Activated T-helper 17 cell treated with anti-CD3 and anti-CD28 coated beads, Interleukin-2, amount 50 U/mL, for 72 hours (primary cell): Measurements from ENCODE around the gene RAB11A. TPM values are rescaled to one million over a fixed set of nuclear protein-coding genes. Genes with fewer than 3 reads are reported as not detected.

Experiments
- ATAC-seq: fragments of 150-1000 bp; cut with Tn5 transposase; replicated peaks from 2 replicates; pipeline ENCODE4 v1.10.0; 2021; ENCODE audit warnings: mild to moderate bottlenecking, moderate library complexity
- H3K27ac Mint-ChIP-seq: one replicate; pipeline ENCODE4 v1.8.0; 2022; ENCODE audit warnings: mixed read lengths
- H3K27me3 Mint-ChIP-seq: one replicate; pipeline ENCODE4 v1.8.0; 2022; ENCODE audit warnings: mixed read lengths
- H3K36me3 Mint-ChIP-seq: one replicate; pipeline ENCODE4 v1.8.0; 2022; ENCODE audit warnings: low read depth, mild to moderate bottlenecking, mixed read lengths
- H3K4me1 Mint-ChIP-seq: one replicate; pipeline ENCODE4 v1.8.0; 2022; ENCODE audit warnings: mixed read lengths
- H3K4me3 Mint-ChIP-seq: one replicate; pipeline ENCODE4 v1.8.0; 2022; ENCODE audit warnings: mild to moderate bottlenecking, mixed read lengths
- H3K9me3 Mint-ChIP-seq: one replicate; pipeline ENCODE4 v1.8.0; 2022; ENCODE audit warnings: mixed read lengths
- total RNA-seq, 2 donors: library from RNA; stranded (reverse); gene quantifications; one replicate each; pipeline ENCODE4 v1.2.3, GENCODE V29; 2022

Gene RAB11A
- total RNA-seq, 2 donors from 2014 or later: 108 to 143 TPM

DNA sequence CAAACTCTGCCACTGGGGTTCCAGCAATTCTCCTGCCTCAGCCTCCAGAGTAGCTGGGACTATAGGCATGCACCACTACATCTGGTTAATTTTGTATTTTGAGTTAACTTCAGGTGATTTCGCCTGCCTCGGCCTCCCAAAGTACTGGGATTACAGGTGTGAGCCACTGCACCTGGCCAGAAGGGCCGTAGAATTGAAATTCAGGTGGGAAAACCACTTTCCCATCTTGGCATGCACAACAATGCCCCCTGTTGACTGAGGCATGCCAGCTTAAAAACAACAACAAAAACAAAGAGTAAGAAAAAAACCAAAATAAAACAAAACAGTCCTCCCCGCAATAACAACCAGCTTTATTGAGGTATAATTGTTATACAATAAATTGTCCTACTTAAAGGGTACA lies 32.6 kb upstream of the RAB11A start:
- Mint-ChIP-seq H3K27ac (no peak overlapping the region), H3K4me3 (no peak overlapping the region), H3K27me3 (no peaks in the 10 kb centered on the region), H3K9me3 (no peaks in the 10 kb centered on the region), H3K4me1 (peaks cover 21% of the 10 kb centered on the region), H3K36me3 (no peaks in the 10 kb centered on the region)
- ATAC-seq: no peak

DNA sequence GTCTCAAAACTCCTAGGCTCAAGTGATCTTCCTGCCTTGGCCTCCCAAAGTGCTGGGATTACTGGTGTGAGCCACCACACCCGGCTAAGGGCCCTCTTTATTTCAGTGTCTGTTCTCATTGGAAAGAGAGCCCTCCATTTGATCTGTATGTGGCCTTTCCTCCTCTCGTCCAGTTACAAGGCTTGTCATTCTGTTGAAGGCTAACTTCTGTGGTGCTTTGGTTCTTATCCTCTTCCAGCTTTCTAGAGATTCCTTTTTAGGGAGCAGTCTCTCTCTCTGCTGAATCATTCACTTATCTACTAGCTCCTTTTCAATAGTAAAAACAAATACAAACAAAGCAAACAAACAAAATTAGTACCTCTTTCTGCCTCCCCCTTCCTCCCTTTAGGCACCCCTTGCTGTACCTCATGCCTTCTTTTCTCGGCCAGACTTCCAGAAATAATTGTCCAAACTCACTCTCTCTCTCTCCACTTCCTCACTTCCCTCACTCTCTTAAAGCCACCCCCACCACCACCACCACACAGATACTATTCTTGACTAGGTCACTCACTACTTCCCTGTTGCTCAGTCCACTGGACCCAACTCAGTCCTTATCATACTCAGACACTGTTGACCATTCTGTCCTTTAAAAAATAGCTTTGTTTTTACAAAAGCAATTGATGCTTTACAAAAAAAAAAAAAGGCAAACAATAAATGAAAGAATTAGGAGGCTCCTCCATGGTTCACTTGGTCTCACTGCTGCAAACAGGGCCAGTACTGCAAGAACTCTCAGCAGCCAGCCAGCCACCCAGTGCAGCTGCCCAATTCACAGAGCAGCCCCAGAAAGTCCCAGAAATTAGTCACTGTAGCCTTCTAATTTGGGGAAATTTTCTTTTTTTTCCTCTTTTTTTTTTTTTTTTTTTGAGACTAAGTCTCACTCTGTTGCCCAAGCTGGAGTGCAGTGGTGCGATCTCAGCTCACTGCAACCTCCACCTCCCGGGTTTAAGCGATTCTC lies 31.7 kb upstream of the RAB11A start:
- H3K4me1 Mint-ChIP-seq: peaks cover 16% of the 10 kb centered on the region
- no peak overlapping the region for H3K4me3 Mint-ChIP-seq
- H3K9me3 Mint-ChIP-seq: no peaks in the 10 kb centered on the region
- peak overlapping the region; percentile 4 for H3K27ac Mint-ChIP-seq
- no peak for ATAC-seq
- H3K36me3 Mint-ChIP-seq: no peaks in the 10 kb centered on the region
- H3K27me3 Mint-ChIP-seq: no peaks in the 10 kb centered on the region

DNA sequence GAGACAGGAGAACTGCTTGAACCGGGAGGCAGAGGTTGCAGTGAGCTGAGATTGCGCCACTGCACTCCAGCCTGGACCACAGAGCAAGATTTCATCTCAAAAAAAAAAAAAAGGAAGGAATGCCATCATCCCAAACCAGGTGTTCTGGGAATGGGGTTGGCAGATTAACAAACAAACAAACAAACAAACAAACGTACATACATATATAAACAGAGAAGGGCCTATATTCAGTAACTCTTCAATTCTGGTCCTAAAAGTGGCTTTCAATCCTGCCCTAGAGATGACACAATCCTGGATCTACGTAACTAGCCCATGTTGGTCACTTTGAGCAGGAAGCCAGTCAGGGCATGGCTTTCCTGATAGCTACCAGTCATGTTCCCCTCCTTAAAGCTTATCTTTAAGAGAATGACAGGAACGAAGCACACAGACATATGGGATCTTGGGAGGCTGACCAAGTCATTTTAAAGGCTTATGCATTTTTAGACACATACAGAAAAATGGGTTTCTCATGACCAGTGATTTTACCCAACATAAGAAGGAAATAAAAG lies 29.9 kb upstream of the RAB11A start:
- Mint-ChIP-seq H3K27me3 (no peaks in the 10 kb centered on the region), H3K9me3 (no peaks in the 10 kb centered on the region)

DNA sequence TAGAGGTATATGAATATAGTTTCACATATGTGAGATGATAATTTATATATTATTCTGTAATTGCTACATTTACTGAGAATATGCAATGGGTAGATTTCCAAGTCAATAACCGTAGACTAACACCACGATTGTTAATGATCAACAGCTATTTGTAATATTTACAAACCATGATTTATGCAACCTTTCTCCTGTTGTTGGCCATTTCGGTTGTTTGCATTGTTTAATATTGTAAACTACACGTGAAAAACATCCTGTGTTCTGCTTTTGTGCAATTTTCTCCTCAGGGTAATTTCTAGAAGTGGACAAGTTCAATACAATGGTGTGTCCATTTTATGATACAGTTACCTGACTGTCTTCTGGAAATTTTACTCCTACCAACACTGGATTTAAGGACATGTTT lies 29.3 kb upstream of the RAB11A start:
- no peak overlapping the region for H3K4me3 Mint-ChIP-seq
- no peaks in the 10 kb centered on the region for H3K36me3 Mint-ChIP-seq
- H3K4me1 Mint-ChIP-seq: no peaks in the 10 kb centered on the region
- H3K27me3 Mint-ChIP-seq: no peaks in the 10 kb centered on the region
- H3K9me3 Mint-ChIP-seq: no peaks in the 10 kb centered on the region
- H3K27ac Mint-ChIP-seq: no peak overlapping the region
- ATAC-seq: no peak

More for the DNA sequence above, 29.9 kb upstream of the RAB11A start:
- no peaks in the 10 kb centered on the region for H3K4me1 Mint-ChIP-seq
- no peak for ATAC-seq
- no peaks in the 10 kb centered on the region for H3K36me3 Mint-ChIP-seq
- H3K27ac Mint-ChIP-seq: no peak overlapping the region
- no peak overlapping the region for H3K4me3 Mint-ChIP-seq

DNA sequence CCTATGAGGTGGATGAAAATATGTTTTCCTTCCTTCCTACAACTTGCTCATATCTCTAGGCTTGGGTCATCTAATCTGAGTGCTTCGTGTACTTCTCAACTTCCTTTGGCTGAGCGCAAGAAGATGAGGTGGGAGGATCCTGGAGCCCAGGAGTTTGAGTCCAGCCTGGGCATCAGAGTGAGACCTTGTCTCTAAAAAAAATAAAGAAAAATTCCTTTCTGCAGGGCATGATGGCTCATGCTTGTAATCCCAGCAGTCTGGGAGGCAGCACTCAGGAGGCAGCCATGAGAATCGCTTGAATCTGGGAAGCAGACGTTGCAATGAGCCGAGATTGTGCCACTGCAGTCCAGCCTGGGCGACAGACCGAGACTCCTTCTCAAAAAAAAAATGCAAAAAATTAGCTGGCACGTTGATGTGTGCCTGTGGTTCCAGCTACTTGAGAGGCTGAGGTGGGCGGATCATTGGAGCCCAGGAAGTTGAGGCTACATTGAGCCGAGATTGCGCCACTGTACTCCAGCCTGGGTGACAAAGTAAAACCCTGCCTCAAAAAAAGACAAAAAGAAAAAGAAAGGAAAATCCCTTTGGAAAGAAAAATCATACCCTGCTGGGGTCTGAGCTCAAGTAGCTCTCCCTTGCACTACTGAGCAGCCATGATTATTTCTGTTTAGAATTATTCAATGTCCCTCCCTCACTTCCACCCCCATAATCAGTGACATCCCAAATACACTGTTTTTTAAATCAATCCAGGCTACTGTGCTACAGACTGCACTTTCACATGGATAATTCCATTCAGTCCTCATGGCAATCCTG lies 28.0 kb upstream of the RAB11A start:
- Mint-ChIP-seq H3K36me3 (no peaks in the 10 kb centered on the region), H3K27me3 (no peaks in the 10 kb centered on the region), H3K27ac (no peak overlapping the region), H3K4me3 (no peak overlapping the region), H3K9me3 (no peaks in the 10 kb centered on the region), H3K4me1 (no peaks in the 10 kb centered on the region)
- no peak for ATAC-seq

DNA sequence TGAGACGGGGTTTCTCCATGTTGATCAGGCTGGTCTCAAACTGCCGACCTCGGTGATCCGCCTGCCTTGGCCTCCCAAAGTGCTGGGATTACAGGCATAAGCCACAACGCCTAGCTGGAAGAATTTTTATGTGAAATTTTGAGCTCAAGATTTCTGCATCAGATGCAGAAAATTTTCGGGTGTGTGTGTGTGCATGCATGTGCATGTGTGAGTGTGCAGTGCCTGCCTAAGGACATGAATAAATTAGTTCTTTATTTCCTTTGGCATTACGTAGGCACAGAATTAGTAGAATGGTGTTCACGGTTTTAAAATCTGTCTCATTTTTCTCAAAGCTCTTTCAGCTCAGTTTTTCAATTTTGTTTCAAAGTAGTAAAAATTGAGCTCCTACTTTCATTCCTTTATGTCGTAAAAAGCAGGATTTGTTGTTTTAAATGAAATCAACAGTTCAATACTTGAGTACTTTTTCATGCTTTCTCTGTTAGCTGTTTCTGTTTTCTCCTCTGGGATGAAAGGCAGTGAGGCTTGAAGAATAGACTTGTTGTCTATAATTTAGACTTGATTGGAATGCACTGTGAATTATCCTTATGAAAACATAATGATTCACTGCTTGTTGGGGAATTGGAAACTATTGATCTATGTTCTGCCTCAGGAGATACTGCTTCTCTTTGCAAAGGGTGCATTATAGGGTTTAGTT lies 23.3 kb upstream of the RAB11A start:
- H3K27ac Mint-ChIP-seq: no peak overlapping the region
- peaks cover 5% of the 10 kb centered on the region for H3K27me3 Mint-ChIP-seq
- ATAC-seq: no peak

DNA sequence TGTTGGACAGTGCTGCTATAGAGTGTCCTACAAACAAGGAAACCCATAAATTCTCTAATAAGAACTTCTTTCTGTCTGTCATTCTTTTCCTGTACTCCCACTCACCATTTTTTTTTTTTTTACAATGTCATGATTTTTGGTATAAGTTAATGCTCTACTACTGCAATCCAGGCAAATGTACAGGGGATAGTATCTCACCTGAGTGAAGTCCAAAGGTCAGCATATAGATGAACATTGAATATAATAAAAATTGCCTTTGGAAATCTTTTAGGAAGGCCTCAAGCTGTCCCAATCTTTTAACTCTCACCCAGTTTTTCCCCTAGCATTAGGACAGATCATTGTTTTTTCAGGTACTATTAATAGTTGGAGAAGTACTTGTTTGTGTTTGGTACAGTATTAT lies 21.3 kb upstream of the RAB11A start:
- Mint-ChIP-seq H3K4me3 (no peak overlapping the region), H3K4me1 (no peaks in the 10 kb centered on the region), H3K27ac (no peak overlapping the region), H3K9me3 (no peaks in the 10 kb centered on the region), H3K36me3 (no peaks in the 10 kb centered on the region), H3K27me3 (peaks cover 5% of the 10 kb centered on the region)
- no peak for ATAC-seq

More for the DNA sequence above, 23.3 kb upstream of the RAB11A start:
- no peaks in the 10 kb centered on the region for H3K4me1 Mint-ChIP-seq
- no peaks in the 10 kb centered on the region for H3K9me3 Mint-ChIP-seq
- no peak overlapping the region for H3K4me3 Mint-ChIP-seq
- H3K36me3 Mint-ChIP-seq: no peaks in the 10 kb centered on the region

DNA sequence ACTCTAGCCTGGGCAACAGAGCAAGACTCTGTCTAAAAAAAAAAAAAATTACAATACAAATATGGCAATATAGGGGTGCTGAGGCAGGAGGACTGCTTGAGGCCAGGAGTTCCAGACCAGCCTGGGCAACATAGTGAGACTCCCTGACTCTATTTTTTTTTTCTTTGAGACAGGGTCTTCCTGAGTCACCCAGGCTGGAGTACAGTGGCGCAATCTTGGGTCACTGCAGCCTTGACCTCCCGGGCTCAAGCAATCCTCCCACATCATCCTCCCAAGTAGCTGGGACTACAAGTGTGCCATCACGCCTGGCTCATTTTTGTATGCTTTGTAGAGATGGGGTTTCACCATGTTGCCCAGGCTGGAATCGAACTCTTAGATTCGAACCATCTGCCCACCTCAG lies 17.3 kb upstream of the RAB11A start:
- no peak for ATAC-seq
- Mint-ChIP-seq H3K4me3 (no peak overlapping the region), H3K27me3 (peaks cover 5% of the 10 kb centered on the region), H3K9me3 (no peaks in the 10 kb centered on the region), H3K36me3 (no peaks in the 10 kb centered on the region), H3K4me1 (no peaks in the 10 kb centered on the region), H3K27ac (no peak overlapping the region)

DNA sequence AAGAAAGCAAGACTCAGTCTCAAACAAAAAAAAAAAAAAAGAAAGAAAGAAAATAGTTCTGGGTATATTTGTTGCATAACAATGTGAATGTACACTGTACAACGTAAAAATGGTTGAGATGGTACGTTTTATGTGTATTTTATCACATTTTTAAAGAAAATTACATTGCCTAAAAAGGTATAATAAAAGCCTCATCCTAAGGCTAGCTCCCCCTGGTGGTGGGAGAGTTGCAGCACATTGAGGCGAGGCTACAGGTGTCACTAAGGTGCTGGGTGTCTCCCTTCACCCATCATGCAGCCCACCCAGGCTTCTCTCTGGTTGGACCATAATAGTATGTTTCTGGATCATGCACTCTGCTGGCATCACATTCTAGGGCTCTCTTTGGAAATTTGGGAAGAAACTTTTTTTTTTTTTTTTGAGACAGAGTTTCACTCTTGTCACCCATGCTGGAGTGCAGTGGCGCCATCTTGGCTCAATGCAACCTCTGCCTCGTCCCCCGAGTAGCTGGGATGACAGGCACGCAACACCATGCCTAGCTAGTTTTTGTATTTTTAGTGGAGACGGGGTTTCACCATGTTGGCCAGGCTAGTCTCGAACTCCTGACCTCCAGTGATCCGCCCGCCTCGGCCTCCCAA lies 12.4 kb upstream of the RAB11A start:
- Mint-ChIP-seq H3K4me1 (peaks cover 5% of the 10 kb centered on the region), H3K9me3 (no peaks in the 10 kb centered on the region), H3K4me3 (no peak overlapping the region), H3K27ac (no peak overlapping the region), H3K36me3 (no peaks in the 10 kb centered on the region), H3K27me3 (no peaks in the 10 kb centered on the region)
- peak; percentile 70 for ATAC-seq

DNA sequence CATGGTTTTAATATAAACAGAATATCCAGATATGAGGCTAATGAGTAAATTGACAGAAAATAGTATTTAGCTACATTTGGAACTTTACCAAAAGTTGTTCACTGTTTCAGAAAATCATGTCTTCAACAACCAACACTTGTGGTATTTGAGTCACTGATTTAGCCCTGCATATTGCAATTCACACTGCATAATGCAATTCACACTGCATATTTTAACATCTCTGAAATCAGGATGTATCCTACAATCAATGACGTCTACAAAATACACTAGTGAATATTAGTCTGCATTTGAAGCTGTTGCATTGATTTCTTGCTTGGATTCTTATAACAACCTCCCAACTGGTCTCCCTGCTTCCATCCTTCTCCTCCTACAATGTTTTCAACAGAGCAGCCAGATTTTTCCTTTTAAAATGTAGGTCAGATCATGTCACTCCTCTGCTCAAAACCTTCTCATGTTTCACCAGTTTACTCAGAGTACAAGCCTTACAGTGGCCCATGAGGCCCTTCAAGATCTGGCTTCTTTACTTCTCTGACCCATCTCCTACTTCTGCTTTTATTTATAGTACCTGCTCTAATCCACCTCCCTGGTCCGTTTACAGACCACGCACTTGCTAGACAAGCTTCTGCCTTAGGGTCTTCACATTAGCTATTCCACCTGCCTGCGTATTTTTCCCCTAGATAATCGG lies 11.4 kb upstream of the RAB11A start:
- Mint-ChIP-seq H3K27me3 (no peaks in the 10 kb centered on the region), H3K27ac (peak overlapping the region; percentile 23), H3K9me3 (no peaks in the 10 kb centered on the region), H3K4me3 (no peak overlapping the region), H3K4me1 (peaks cover 5% of the 10 kb centered on the region), H3K36me3 (no peaks in the 10 kb centered on the region)
- ATAC-seq: peak; percentile 50

DNA sequence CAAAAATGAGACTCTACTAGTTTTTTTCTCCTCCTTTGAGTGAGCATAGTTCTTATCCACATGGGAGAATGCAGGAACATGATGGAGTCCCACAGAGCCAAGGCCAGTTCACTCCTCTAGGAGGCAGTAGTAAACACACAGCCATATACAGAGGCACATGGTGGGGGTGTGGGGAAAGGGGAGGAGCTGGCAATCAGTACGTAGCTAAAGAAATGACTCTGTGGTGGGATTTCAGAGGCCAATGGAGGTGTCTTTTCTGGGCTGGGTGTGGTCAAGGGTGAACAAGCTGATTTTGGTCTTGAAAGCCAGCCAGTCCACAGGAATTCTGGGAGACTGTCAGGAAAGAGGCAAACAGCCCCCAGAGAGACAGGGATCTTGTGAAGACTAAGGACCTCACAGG lies 6.6 kb upstream of the RAB11A start:
- Mint-ChIP-seq H3K4me3 (no peak overlapping the region), H3K27me3 (no peaks in the 10 kb centered on the region), H3K9me3 (no peaks in the 10 kb centered on the region), H3K36me3 (no peaks in the 10 kb centered on the region), H3K4me1 (peaks cover 5% of the 10 kb centered on the region), H3K27ac (no peak overlapping the region)
- peak; percentile 98 for ATAC-seq

DNA sequence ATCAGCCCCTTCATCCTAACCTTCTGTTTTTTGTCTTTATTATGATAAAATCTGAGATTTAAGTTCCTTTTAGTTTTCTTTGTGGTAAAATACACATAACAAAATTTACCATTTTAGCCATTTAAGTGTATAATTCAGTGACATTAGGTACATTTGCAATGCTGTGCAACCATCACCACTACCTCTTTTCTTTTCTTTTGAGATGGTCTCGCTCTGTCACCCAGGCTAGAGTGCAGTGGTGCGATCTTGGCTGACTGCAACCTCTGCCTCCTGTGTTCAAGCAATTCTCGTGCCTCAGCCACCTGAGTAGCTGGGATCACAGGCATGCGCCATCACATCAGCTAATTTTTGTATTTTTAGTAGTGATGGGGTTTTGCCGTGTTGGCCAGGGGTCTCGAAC lies 6.2 kb upstream of the RAB11A start:
- Mint-ChIP-seq H3K27me3 (no peaks in the 10 kb centered on the region), H3K27ac (no peak overlapping the region), H3K9me3 (no peaks in the 10 kb centered on the region), H3K36me3 (no peaks in the 10 kb centered on the region), H3K4me1 (peaks cover 3% of the 10 kb centered on the region), H3K4me3 (no peak overlapping the region)
- no peak for ATAC-seq

DNA sequence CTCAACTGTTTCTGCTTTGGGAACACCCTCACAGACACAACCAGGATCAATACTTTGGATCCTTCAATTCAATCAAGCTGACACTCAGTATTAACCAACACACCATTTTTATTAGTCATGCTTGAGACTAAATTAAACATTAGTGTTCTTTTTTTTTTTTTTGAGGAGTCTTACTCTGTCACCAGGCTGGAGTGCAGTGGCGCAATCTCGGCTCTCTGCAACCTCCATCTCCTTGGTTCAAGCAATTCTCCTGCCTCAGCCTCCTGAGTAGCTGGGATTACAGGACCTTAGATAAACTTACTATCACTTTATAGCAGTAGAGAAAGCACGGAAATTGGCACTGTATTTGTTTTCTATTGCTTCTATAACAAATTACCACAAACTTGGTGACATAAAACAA lies 2.0 kb upstream of the RAB11A start:
- H3K9me3 Mint-ChIP-seq: no peaks in the 10 kb centered on the region
- no peak overlapping the region for H3K27ac Mint-ChIP-seq
- H3K36me3 Mint-ChIP-seq: peaks cover 24% of the 10 kb centered on the region
- no peak for ATAC-seq
- no peaks in the 10 kb centered on the region for H3K27me3 Mint-ChIP-seq
- H3K4me1 Mint-ChIP-seq: peaks cover 23% of the 10 kb centered on the region
- no peak overlapping the region for H3K4me3 Mint-ChIP-seq
